ENCODE measurements around the gene PPOX. TPM values are rescaled to one million over a fixed set of nuclear protein-coding genes. Genes with fewer than 3 reads are reported as not detected.

The PPOX gene
- polyA plus RNA-seq, 3 donors: 31.9 to 38.8 (median 35.0) TPM

- no peak for DNase-seq (ENCODE audit: low read depth in 3 of 3, low spot score in 2 of 3)
Measured at GRCh38 chr1:161145832-161146231, 20.4 kb upstream of the PPOX start.

GRCh38 chr1:161153176-161153575 lies 13.1 kb upstream of the PPOX start:
- DNase-seq (ENCODE audit: low read depth in 3 of 3, low spot score in 2 of 3): no peak

- peak; percentile 80 to 93 (median 81) for DNase-seq (ENCODE audit: low read depth in 3 of 3, low spot score in 2 of 3)
Measured at GRCh38 chr1:161153682-161154337, 12.4 kb upstream of the PPOX start, which contains the start of gene UFC1. TSS of gene UFC1 (plus strand) at chr1:161153978. CDS start at chr1:161153998, 20 bp downstream.

- DNase-seq (ENCODE audit: low read depth in 3 of 3, low spot score in 2 of 3): no peak
Measured at GRCh38 chr1:161157867-161158266, 8.4 kb upstream of the PPOX start.

GRCh38 chr1:161158316-161159010 lies 7.8 kb upstream of the PPOX start:
- no peak for DNase-seq (ENCODE audit: low read depth in 3 of 3, low spot score in 2 of 3)

- DNase-seq (ENCODE audit: low read depth in 3 of 3, low spot score in 2 of 3): peak; percentile 80 to 89 (median 85)
Measured at GRCh38 chr1:161159087-161159912, 6.9 kb upstream of the PPOX start, which contains the start of gene USP21. TSS of gene USP21 (plus strand) at chr1:161159500. CDS start at chr1:161160641, 1,141 bp downstream.

- no peak for DNase-seq (ENCODE audit: low read depth in 3 of 3, low spot score in 2 of 3)
Measured at GRCh38 chr1:161159913-161160243, 6.3 kb upstream of the PPOX start.

GRCh38 chr1:161160671-161161145 lies 5.5 kb upstream of the PPOX start:
- no peak for DNase-seq (ENCODE audit: low read depth in 3 of 3, low spot score in 2 of 3)

GRCh38 chr1:161161652-161162051 lies 4.6 kb upstream of the PPOX start:
- DNase-seq (ENCODE audit: low read depth in 3 of 3, low spot score in 2 of 3): no peak

- DNase-seq (ENCODE audit: low read depth in 3 of 3, low spot score in 2 of 3): no peak
Measured at GRCh38 chr1:161162052-161162451, 4.2 kb upstream of the PPOX start.

GRCh38 chr1:161162806-161163205 lies 3.4 kb upstream of the PPOX start:
- DNase-seq (ENCODE audit: low read depth in 3 of 3, low spot score in 2 of 3): no peak

- DNase-seq (ENCODE audit: low read depth in 3 of 3, low spot score in 2 of 3): no peak
Measured at GRCh38 chr1:161163793-161164192, 2.4 kb upstream of the PPOX start.

GRCh38 chr1:161164901-161165610 lies 1.2 kb upstream of the PPOX start:
- no peak for DNase-seq (ENCODE audit: low read depth in 3 of 3, low spot score in 2 of 3)

GRCh38 chr1:161166669-161167548 lies 683 bp downstream of the PPOX start:
- no peak for DNase-seq (ENCODE audit: low read depth in 3 of 3, low spot score in 2 of 3)

GRCh38 chr1:161168906-161169305 lies 2.7 kb downstream of the PPOX start:
- DNase-seq (ENCODE audit: low read depth in 3 of 3, low spot score in 2 of 3): no peak

- DNase-seq (ENCODE audit: low read depth in 3 of 3, low spot score in 2 of 3): no peak
Measured at GRCh38 chr1:161171191-161171590, 5.0 kb downstream of the PPOX start.

- no peak for DNase-seq (ENCODE audit: low read depth in 3 of 3, low spot score in 2 of 3)
Measured at GRCh38 chr1:161171696-161172095, 5.5 kb downstream of the PPOX start.

- no peak for DNase-seq (ENCODE audit: low read depth in 3 of 3, low spot score in 2 of 3)
Measured at GRCh38 chr1:161172349-161172748, 6.1 kb downstream of the PPOX start.

GRCh38 chr1:161172776-161173376 lies 6.7 kb downstream of the PPOX start:
- DNase-seq (ENCODE audit: low read depth in 3 of 3, low spot score in 2 of 3): no peak
